Ovary (tissue), 3 donors: ENCODE results near the gene PMEPA1.

Experiments
- EP300 ChIP-seq: sonication (generic); formaldehyde crosslinking; IDR thresholded peaks from one replicate; pipeline ENCODE4 v1.6.1; 2017; ENCODE audit warnings: antibody characterized with exemption
- POLR2A ChIP-seq: fragments of 450-650 bp; IDR thresholded peaks from one replicate; pipeline ENCODE4 v1.6.1; 2017; ENCODE audit warnings: antibody characterized with exemption, mild to moderate bottlenecking, moderate library complexity
- TF ChIP-seq, protein P1 (sequence below), 3 donors: fragments of 450-650 bp in 2 of 3; fragments of 200-600 bp in 1 of 3; IDR thresholded peaks; one replicate each; pipeline versions ENCODE4 v1.5.1 to v1.8.0; 2016 to 2022; ENCODE audit warnings: antibody characterized with exemption in 3 of 3, mild to moderate bottlenecking in 1 of 3
- donor health status: DM: no; HTN: no; CAD: no.

DNA sequence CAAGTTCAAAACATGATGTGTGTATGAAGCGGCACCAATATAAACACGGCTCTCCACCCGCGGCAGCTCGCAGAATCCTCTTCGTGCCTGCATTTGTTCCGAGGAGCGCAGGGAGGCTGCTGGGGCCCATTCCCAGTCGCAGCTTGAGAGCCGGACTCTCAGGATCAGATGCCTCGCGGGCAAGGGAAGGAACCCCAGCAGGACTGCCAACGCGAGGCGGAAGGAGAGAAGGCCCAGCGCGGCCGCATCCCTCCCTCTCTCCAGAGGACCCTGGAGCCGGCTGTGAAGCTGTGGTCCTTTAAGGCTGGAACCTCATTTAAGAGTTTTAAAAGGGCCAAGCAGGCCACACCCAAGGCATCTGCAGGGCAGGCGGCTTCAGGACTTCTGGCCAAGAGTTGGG, 45.3 kb downstream of the PMEPA1 start:
- TF ChIP-seq POLR2A (no peak), EP300 (no peak)
- TF ChIP-seq, protein P1, sequence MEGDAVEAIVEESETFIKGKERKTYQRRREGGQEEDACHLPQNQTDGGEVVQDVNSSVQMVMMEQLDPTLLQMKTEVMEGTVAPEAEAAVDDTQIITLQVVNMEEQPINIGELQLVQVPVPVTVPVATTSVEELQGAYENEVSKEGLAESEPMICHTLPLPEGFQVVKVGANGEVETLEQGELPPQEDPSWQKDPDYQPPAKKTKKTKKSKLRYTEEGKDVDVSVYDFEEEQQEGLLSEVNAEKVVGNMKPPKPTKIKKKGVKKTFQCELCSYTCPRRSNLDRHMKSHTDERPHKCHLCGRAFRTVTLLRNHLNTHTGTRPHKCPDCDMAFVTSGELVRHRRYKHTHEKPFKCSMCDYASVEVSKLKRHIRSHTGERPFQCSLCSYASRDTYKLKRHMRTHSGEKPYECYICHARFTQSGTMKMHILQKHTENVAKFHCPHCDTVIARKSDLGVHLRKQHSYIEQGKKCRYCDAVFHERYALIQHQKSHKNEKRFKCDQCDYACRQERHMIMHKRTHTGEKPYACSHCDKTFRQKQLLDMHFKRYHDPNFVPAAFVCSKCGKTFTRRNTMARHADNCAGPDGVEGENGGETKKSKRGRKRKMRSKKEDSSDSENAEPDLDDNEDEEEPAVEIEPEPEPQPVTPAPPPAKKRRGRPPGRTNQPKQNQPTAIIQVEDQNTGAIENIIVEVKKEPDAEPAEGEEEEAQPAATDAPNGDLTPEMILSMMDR (IDR thresholded peaks at IDR 0.05) = no peak
